K562 (cell line): ENCODE results near the gene POLA1.

Experiments used
- ARHGAP35 ChIP-seq: fragments of 450-650 bp; IDR thresholded peaks from 2 replicates; pipeline ENCODE4 v1.6.1; 2018; ENCODE audit not compliant: partially characterized antibody
- CTCF ChIP-seq, 3 experiments: IDR thresholded peaks in 2 of 3; conservative IDR thresholded peaks in 1 of 3; 2 replicates each; pipeline ENCODE4 v1.5.1; 2011 to 2012; ENCODE audit warnings: low read length in 3 of 3, mild to moderate bottlenecking in 3 of 3, control low read depth in 2 of 3, improper control_type of control experiment in 1 of 3, inconsistent platforms in 1 of 3, low read depth in 1 of 3, mixed read lengths in 1 of 3, moderate library complexity in 1 of 3; ENCODE audit not compliant: insufficient read depth in 2 of 3
- HDAC8 ChIP-seq: fragments of 450-650 bp; IDR thresholded peaks from 2 replicates; pipeline ENCODE4 v1.6.1; 2016; ENCODE audit warnings: mild to moderate bottlenecking, missing genetic modification characterization, moderate library complexity, missing compliant biosample characterization
- HMGXB4 ChIP-seq: sonication (generic); formaldehyde crosslinking; IDR thresholded peaks from 2 replicates; pipeline ENCODE4 v1.8.1; 2023; ENCODE audit warnings: mild to moderate bottlenecking, missing genetic modification reagents
- JUND ChIP-seq, 2 experiments: IDR thresholded peaks; 2 replicates in 1 of 2; 3 replicates in 1 of 2; pipeline ENCODE4 v1.6.1; 2011; ENCODE audit warnings: borderline replicate concordance in 2 of 2, low read depth in 2 of 2, low read length in 2 of 2, improper control_type of control experiment in 1 of 2, missing biosample characterization in 1 of 2, missing genetic modification characterization in 1 of 2, missing genetic modification reagents in 1 of 2
- KLF16 ChIP-seq: IDR thresholded peaks from 2 replicates; pipeline ENCODE4 v1.6.1; 2016; ENCODE audit warnings: antibody characterized with exemption
- NR2F6 ChIP-seq: fragments of 450-650 bp; formaldehyde crosslinking; IDR thresholded peaks from 2 replicates; pipeline ENCODE4 v1.4.0; 2020; ENCODE audit warnings: mild to moderate bottlenecking
- POLR2A ChIP-seq: fragments of 450-650 bp; conservative IDR thresholded peaks from 2 replicates; pipeline ENCODE4 v1.6.1; 2016
- RBFOX2 ChIP-seq: fragments of 200-400 bp; formaldehyde crosslinking; IDR thresholded peaks from 2 replicates; pipeline ENCODE4 v1.6.1; 2017; ENCODE audit warnings: low read depth, mild to moderate bottlenecking, low read length, moderate library complexity
- SMAD1 ChIP-seq: fragments of 150-350 bp; IDR thresholded peaks from 2 replicates; pipeline ENCODE4 v1.6.1; 2014; ENCODE audit warnings: low read length, low read depth; ENCODE audit not compliant: partially characterized antibody
- SMC3 ChIP-seq: conservative IDR thresholded peaks from 2 replicates; pipeline ENCODE4 v1.6.1; 2011; ENCODE audit warnings: low read depth, low read length, improper control_type of control experiment; ENCODE audit not compliant: insufficient read depth
- YY1 ChIP-seq, 3 experiments: IDR thresholded peaks; 2 replicates each; pipeline ENCODE4 v1.6.1; 2011; ENCODE audit warnings: low read length in 2 of 3, mild to moderate bottlenecking in 2 of 3, moderate library complexity in 2 of 3, borderline replicate concordance in 1 of 3, control low read depth in 1 of 3, low read depth in 1 of 3; ENCODE audit not compliant: insufficient read depth in 3 of 3, insufficient replicate concordance in 2 of 3, control insufficient read depth in 1 of 3, insufficient read length in 1 of 3; ENCODE audit errors: extremely low read depth in 1 of 3
- ZEB2 ChIP-seq: fragments of 450-650 bp; IDR thresholded peaks from 2 replicates; pipeline ENCODE4 v1.6.1; 2016
- ZFP36 ChIP-seq: fragments of 150-350 bp; IDR thresholded peaks from 2 replicates; pipeline ENCODE4 v1.6.1; 2018; ENCODE audit warnings: low read length, low read depth; ENCODE audit not compliant: partially characterized antibody

DNA sequence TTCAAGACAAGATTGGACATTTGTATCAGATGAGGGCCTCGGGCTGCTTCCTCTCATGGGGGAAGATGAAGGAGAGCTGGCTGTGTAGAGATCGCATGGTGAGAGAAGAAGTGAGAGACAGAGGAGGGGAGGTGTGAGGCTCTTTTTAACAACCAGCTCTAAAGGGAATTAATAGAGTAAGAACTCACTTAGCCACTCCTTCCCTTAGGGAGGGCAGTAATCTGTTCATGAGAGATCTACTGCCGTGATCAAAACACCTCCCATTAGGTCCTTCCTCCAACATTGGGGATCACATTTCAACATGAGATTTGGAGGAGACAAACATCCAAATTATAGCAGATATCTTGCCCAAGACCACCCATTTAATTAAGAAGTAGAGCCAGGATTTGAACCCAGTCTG, 225.0 kb downstream of the POLA1 start:
- TF ChIP-seq SMAD1: no peak
- no peak for TF ChIP-seq NR2F6 (CRISPR knock-in tag)
- no peak for TF ChIP-seq POLR2A
- no peak for TF ChIP-seq HMGXB4 (CRISPR knock-in tag)
- no peak for TF ChIP-seq ARHGAP35
- TF ChIP-seq HDAC8 (tag): no peak
- TF ChIP-seq ZFP36: no peak
- TF ChIP-seq RBFOX2: no peak
- TF ChIP-seq SMC3: no peak
- TF ChIP-seq CTCF (IDR thresholded peaks at IDR 0.05 in 2 of 3, conservative IDR thresholded peaks at IDR 0.05 in 1 of 3; ENCODE audit: insufficient read depth in 2 of 3, low read depth in 1 of 3, low read length in 3 of 3): no peak
- no peak for TF ChIP-seq ZEB2
- no peak for TF ChIP-seq YY1 (IDR thresholded peaks at IDR 0.05; ENCODE audit: borderline replicate concordance in 1 of 3, control insufficient read depth in 1 of 3, extremely low read depth in 1 of 3, insufficient read depth in 3 of 3, insufficient read length in 1 of 3, insufficient replicate concordance in 2 of 3, low read depth in 1 of 3, low read length in 2 of 3)
- TF ChIP-seq KLF16: no peak
- no peak for TF ChIP-seq JUND (IDR thresholded peaks at IDR 0.05; ENCODE audit: borderline replicate concordance, low read depth, low read length)
- no peak for TF ChIP-seq JUND (tag; IDR thresholded peaks at IDR 0.05; ENCODE audit: borderline replicate concordance, low read depth, low read length)
